Trophoblast cell (in vitro differentiated cells and primary cell): ENCODE data around the gene SIGLEC15.

ENCODE experiments used
- DNase-seq, 2 donors: peaks; one replicate each; pipeline ENCODE4 v3.0.0-alpha.2; 2016
- H2AFZ ChIP-seq: 2 replicates; pipeline ENCODE4 v1.6.1; 2013; ENCODE audit warnings: low read length, moderate library complexity, mild to moderate bottlenecking; ENCODE audit not compliant: insufficient read depth, poor library complexity
- H2AK5ac ChIP-seq: 2 replicates; pipeline ENCODE4 v1.6.1; 2013; ENCODE audit warnings: mild to moderate bottlenecking, low read length
- H2BK120ac ChIP-seq: 2 replicates; pipeline ENCODE4 v1.6.1; 2013; ENCODE audit warnings: low read length, mild to moderate bottlenecking, moderate library complexity; ENCODE audit not compliant: insufficient read depth, poor library complexity
- H2BK12ac ChIP-seq: 2 replicates; pipeline ENCODE4 v1.6.1; 2013; ENCODE audit warnings: mild to moderate bottlenecking, low read length, moderate library complexity
- H2BK5ac ChIP-seq: 2 replicates; pipeline ENCODE4 v1.6.1; 2013; ENCODE audit warnings: low read length, low read depth, moderate library complexity, mild to moderate bottlenecking; ENCODE audit not compliant: poor library complexity
- H3K14ac ChIP-seq: 2 replicates; pipeline ENCODE4 v1.6.1; 2013; ENCODE audit warnings: mild to moderate bottlenecking, low read length
- H3K18ac ChIP-seq: 2 replicates; pipeline ENCODE4 v1.6.1; 2013; ENCODE audit warnings: mild to moderate bottlenecking, low read length
- H3K23ac ChIP-seq: 2 replicates; pipeline ENCODE4 v1.6.1; 2013; ENCODE audit warnings: low read length
- H3K27ac ChIP-seq: 2 replicates; pipeline ENCODE4 v1.5.1; 2013; ENCODE audit warnings: low read depth, mild to moderate bottlenecking, inconsistent platforms, low read length, moderate library complexity
- H3K27me3 ChIP-seq: 2 replicates; pipeline ENCODE4 v1.6.1; 2013; ENCODE audit warnings: inconsistent platforms, mild to moderate bottlenecking, low read length, moderate library complexity; ENCODE audit not compliant: insufficient read depth
- H3K36me3 ChIP-seq, 2 experiments: 1 replicate in 1 of 2; 2 replicates in 1 of 2; pipeline ENCODE4 v1.6.1; 2013; ENCODE audit warnings: low read length in 2 of 2, mild to moderate bottlenecking in 2 of 2, moderate library complexity in 1 of 2; ENCODE audit not compliant: insufficient read depth in 2 of 2, control insufficient read depth in 1 of 2
- H3K4ac ChIP-seq: 2 replicates; pipeline ENCODE4 v1.6.1; 2013; ENCODE audit warnings: low read depth, mild to moderate bottlenecking, low read length, moderate library complexity
- H3K4me1 ChIP-seq, 2 experiments: 1 replicate in 1 of 2; 2 replicates in 1 of 2; pipeline ENCODE4 v1.6.1; 2013; ENCODE audit warnings: low read length in 2 of 2, mild to moderate bottlenecking in 2 of 2, moderate library complexity in 1 of 2; ENCODE audit not compliant: insufficient read depth in 2 of 2, control insufficient read depth in 1 of 2
- H3K4me2 ChIP-seq: 2 replicates; pipeline ENCODE4 v1.6.1; 2013; ENCODE audit warnings: inconsistent platforms, mild to moderate bottlenecking, low read length, moderate library complexity
- H3K4me3 ChIP-seq: 2 replicates; pipeline ENCODE4 v1.5.1; 2013; ENCODE audit warnings: mild to moderate bottlenecking, low read depth, low read length, inconsistent platforms
- H3K79me1 ChIP-seq: one replicate; pipeline ENCODE4 v1.6.1; 2013; ENCODE audit warnings: low read length
- H3K79me2 ChIP-seq: 2 replicates; pipeline ENCODE4 v1.6.1; 2013; ENCODE audit warnings: low read length, mild to moderate bottlenecking; ENCODE audit not compliant: control insufficient read depth, insufficient read depth, poor library complexity
- H3K9ac ChIP-seq: 2 replicates; pipeline ENCODE4 v1.6.1; 2013; ENCODE audit warnings: mild to moderate bottlenecking, low read length
- H3K9me3 ChIP-seq: 2 replicates; pipeline ENCODE4 v1.6.1; 2013; ENCODE audit warnings: low read depth, mild to moderate bottlenecking, control low read depth, inconsistent platforms, low read length; ENCODE audit not compliant: insufficient read depth
- H4K12ac ChIP-seq: 2 replicates; pipeline ENCODE4 v1.6.1; 2013; ENCODE audit warnings: low read depth, mild to moderate bottlenecking, low read length, moderate library complexity
- H4K8ac ChIP-seq: 2 replicates; pipeline ENCODE4 v1.6.1; 2013; ENCODE audit warnings: low read depth, mild to moderate bottlenecking, low read length, moderate library complexity
- H4K91ac ChIP-seq: one replicate; pipeline ENCODE4 v1.6.1; 2013; ENCODE audit warnings: low read depth, mild to moderate bottlenecking, low read length, moderate library complexity
- WGBS: extraction: QIAGEN DNeasy Blood & Tissue Kit; methylation state at CpG from one replicate; pipeline ENCODE4 v1.1.7; 2013; ENCODE audit warnings: missing lambda C conversion rate; ENCODE audit not compliant: insufficient read length, insufficient coverage; ENCODE audit errors: extremely low coverage; 5-methylcytosine and 5-hydroxymethylcytosine counted together

SIGLEC15 gene

GRCh38 chr18:45801416-45802004 is 24.0 kb upstream of the SIGLEC15 start:
- H3K9me3 ChIP-seq = peaks cover 5% of the 10 kb centered on the region
- peak overlapping the region; percentile 21 for H3K4me3 ChIP-seq
- DNase-seq = no peak
- H3K27me3 ChIP-seq = no peaks in the 10 kb centered on the region
- no peak overlapping the region for H3K4me2 ChIP-seq
- no peak overlapping the region for H2AFZ ChIP-seq
- no peak overlapping the region for H3K14ac ChIP-seq
- H4K91ac ChIP-seq = no peak overlapping the region
- H3K36me3 ChIP-seq = no peaks in the 10 kb centered on the region
- no peak overlapping the region for H4K12ac ChIP-seq
- no peak overlapping the region for H2BK12ac ChIP-seq
- H3K79me1 ChIP-seq = no peaks in the 10 kb centered on the region
- H3K4me1 ChIP-seq = peaks cover 0 to 2% of the 10 kb centered on the region in 2 experiments
- no peak overlapping the region for H3K23ac ChIP-seq
- H3K18ac ChIP-seq = no peak overlapping the region
- H3K79me2 ChIP-seq = no peaks in the 10 kb centered on the region
- H3K4ac ChIP-seq = no peak overlapping the region
- no peak overlapping the region for H2BK5ac ChIP-seq
- no CpG with 5 or more reads among the region's 1 CpG for whole genome bisulfite sequencing
- no peak overlapping the region for H3K9ac ChIP-seq
- H2BK120ac ChIP-seq = no peak overlapping the region
- no peak overlapping the region for H3K27ac ChIP-seq
- H4K8ac ChIP-seq = no peak overlapping the region
- no peak overlapping the region for H2AK5ac ChIP-seq

GRCh38 chr18:45802814-45803492 is 22.5 kb upstream of the SIGLEC15 start:
- H4K91ac ChIP-seq = no peak overlapping the region
- no peak overlapping the region for H4K8ac ChIP-seq
- H3K9ac ChIP-seq = no peak overlapping the region
- no peak overlapping the region for H3K14ac ChIP-seq
- no peak overlapping the region for H3K4ac ChIP-seq
- no peak overlapping the region for H2AK5ac ChIP-seq
- no peak overlapping the region for H3K23ac ChIP-seq
- H3K4me2 ChIP-seq = no peak overlapping the region
- H3K18ac ChIP-seq = no peak overlapping the region
- no peak overlapping the region for H2AFZ ChIP-seq
- H3K27me3 ChIP-seq = no peaks in the 10 kb centered on the region
- no peaks in the 10 kb centered on the region for H3K79me1 ChIP-seq
- H2BK5ac ChIP-seq = no peak overlapping the region
- no peak overlapping the region for H3K27ac ChIP-seq
- no peaks in the 10 kb centered on the region for H3K79me2 ChIP-seq
- WGBS = no CpG with 5 or more reads among the region's 2 CpGs
- peaks cover 5% of the 10 kb centered on the region for H3K9me3 ChIP-seq
- no peak overlapping the region for H3K4me3 ChIP-seq
- no peak overlapping the region for H4K12ac ChIP-seq
- no peak overlapping the region for H2BK12ac ChIP-seq
- H3K4me1 ChIP-seq = peaks cover 0 to 6% of the 10 kb centered on the region in 2 experiments
- H2BK120ac ChIP-seq = no peak overlapping the region
- no peaks in the 10 kb centered on the region for H3K36me3 ChIP-seq
- DNase-seq = peak in 1 of 2 donors; percentile 24

GRCh38 chr18:45805551-45805950 is 19.9 kb upstream of the SIGLEC15 start:
- Histone ChIP-seq H3K27me3 (no peaks in the 10 kb centered on the region), H3K14ac (no peak overlapping the region), H4K12ac (no peak overlapping the region), H3K79me2 (no peaks in the 10 kb centered on the region), H4K8ac (no peak overlapping the region), H2AFZ (no peak overlapping the region), H3K36me3 (no peaks in the 10 kb centered on the region), H2BK5ac (no peak overlapping the region), H2BK120ac (no peak overlapping the region), H3K4me3 (no peak overlapping the region), H3K79me1 (no peaks in the 10 kb centered on the region), H2BK12ac (no peak overlapping the region), H3K4ac (no peak overlapping the region), H3K4me1 (peaks cover 0 to 6% of the 10 kb centered on the region in 2 experiments), H3K4me2 (no peak overlapping the region), H3K9ac (no peak overlapping the region), H4K91ac (no peak overlapping the region), H3K9me3 (peaks cover 2% of the 10 kb centered on the region), H3K23ac (no peak overlapping the region), H2AK5ac (no peak overlapping the region), H3K27ac (no peak overlapping the region), H3K18ac (no peak overlapping the region)
- no peak for DNase-seq

GRCh38 chr18:45806226-45806625 is 19.2 kb upstream of the SIGLEC15 start:
- Histone ChIP-seq H3K4me2 (no peak overlapping the region), H3K18ac (no peak overlapping the region), H3K36me3 (no peaks in the 10 kb centered on the region), H3K27ac (no peak overlapping the region), H2BK120ac (no peak overlapping the region), H3K4me3 (no peak overlapping the region), H3K27me3 (no peaks in the 10 kb centered on the region), H3K23ac (no peak overlapping the region), H3K79me1 (no peaks in the 10 kb centered on the region), H2AK5ac (no peak overlapping the region), H2AFZ (no peak overlapping the region), H3K14ac (no peak overlapping the region), H3K4me1 (peaks cover 0 to 6% of the 10 kb centered on the region in 2 experiments), H3K4ac (no peak overlapping the region), H2BK12ac (no peak overlapping the region), H4K8ac (no peak overlapping the region), H4K12ac (no peak overlapping the region), H3K9me3 (no peaks in the 10 kb centered on the region), H3K79me2 (no peaks in the 10 kb centered on the region), H4K91ac (no peak overlapping the region), H2BK5ac (no peak overlapping the region), H3K9ac (no peak overlapping the region)
- no CpG with 5 or more reads among the region's 2 CpGs for WGBS
- no peak for DNase-seq
